Measurements from ENCODE around the gene NKX6-2.
"Not testable (repeated sequence)": the region's sequence is repeated elsewhere in the genome, so short reads cannot be mapped to it uniquely, and the experiment has no call there.

The NKX6-2 gene

DNA sequence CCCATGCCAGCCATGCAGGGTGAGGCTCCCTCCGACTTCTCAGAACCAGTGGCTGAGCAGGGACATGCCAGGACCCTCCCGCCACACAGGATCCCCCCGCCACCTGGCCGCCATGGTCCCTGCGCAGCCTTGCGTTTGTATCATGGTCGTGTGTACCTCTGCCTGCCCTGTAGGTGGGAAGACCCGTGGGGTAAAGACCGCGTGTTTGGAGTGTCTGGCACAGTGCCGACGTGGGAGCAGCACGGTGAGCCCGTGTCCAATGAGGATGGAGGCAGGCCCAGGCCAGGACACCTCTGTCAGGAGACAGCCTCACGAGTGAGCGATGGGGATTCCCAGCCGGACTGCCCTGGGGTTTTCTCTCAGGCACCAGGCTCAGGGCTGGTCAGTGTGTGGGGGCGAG, 31.9 kb downstream of the NKX6-2 start:
- DNase-seq (ENCODE audit: low read depth) = no peak

GRCh38 chr10:132753596-132753995, 32.4 kb downstream of the NKX6-2 start:
- DNase-seq (ENCODE audit: low read depth) = no peak

DNA sequence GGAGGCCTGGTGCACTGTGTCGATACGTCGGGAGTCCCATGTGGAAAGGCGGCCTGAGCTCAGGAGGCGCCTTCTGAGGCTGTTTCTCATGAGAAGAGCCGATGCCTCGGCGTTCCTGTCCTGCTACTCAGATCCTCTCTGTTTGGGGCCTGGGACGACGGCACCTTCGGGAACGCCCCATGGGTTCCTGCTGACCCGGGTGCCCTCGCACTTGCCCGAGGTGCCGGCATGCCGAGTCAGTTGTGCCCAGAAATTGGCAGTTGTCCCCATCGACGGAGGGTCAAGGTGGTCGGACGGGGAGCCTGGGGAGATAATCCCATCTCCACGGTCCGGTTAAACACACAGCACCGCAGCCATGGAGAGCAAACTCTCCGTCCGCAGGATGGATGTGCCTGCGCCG, 33.0 kb downstream of the NKX6-2 start:
- no peak for DNase-seq (ENCODE audit: low read depth)

GRCh38 chr10:132752378-132752777, 33.6 kb downstream of the NKX6-2 start:
- no peak for DNase-seq (ENCODE audit: low read depth)

- DNase-seq (ENCODE audit: low read depth) = no peak
These were observed 35.0 kb downstream of the NKX6-2 start for GRCh38 chr10:132750936-132751335.

GRCh38 chr10:132749371-132749795, 36.6 kb downstream of the NKX6-2 start:
- no peak for DNase-seq (ENCODE audit: low read depth)

GRCh38 chr10:132748545-132749370, 37.2 kb downstream of the NKX6-2 start:
- DNase-seq (ENCODE audit: low read depth) = no peak

GRCh38 chr10:132748135-132748534, 37.8 kb downstream of the NKX6-2 start:
- DNase-seq (ENCODE audit: low read depth) = no peak

GRCh38 chr10:132746801-132747625, 38.9 kb downstream of the NKX6-2 start:
- no peak for DNase-seq (ENCODE audit: low read depth)

DNA sequence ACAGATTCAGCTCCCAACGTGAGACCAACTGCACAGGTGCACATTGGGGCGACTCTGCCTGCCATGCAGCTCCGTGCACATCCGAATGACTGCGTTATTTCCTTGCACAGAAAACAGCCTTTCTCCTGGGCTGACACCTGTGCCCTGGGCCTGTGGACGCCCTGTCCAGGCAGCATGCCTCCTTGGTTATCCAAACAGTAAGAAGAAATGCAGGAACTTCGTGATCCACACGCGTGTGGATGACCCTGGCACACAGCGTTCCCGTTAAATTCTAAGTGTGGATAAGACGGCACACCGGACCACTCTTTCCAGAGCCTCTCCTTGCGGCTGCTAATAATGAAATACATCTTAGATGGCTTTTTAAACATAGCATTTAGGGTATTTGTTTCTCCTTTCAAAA, 39.6 kb downstream of the NKX6-2 start:
- no peak for DNase-seq (ENCODE audit: low read depth)

- no peak for DNase-seq (ENCODE audit: low read depth)
These were observed 40.0 kb downstream of the NKX6-2 start for GRCh38 chr10:132745971-132746370.

DNA sequence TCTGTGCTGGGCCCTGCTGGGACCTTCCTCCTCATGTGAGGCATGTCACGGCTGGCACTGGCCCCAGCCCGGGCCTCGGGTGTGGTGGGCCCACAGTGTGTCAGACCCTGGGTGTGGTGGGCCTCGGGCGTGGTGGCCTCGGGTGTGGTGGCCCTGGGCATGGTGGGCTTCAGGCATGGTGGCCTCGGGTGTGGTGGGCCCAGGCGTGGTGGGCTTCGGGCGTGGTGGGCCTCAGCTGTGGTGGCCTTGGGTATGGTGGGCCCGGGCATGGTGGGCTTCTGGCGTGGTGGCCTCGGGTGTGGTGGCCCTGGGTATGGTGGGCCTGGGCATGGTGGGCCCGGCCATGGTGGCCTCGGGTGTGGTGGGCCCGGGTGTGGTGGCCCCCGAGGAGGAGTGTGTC, 40.4 kb downstream of the NKX6-2 start:
- no peak for DNase-seq (ENCODE audit: low read depth)

DNA sequence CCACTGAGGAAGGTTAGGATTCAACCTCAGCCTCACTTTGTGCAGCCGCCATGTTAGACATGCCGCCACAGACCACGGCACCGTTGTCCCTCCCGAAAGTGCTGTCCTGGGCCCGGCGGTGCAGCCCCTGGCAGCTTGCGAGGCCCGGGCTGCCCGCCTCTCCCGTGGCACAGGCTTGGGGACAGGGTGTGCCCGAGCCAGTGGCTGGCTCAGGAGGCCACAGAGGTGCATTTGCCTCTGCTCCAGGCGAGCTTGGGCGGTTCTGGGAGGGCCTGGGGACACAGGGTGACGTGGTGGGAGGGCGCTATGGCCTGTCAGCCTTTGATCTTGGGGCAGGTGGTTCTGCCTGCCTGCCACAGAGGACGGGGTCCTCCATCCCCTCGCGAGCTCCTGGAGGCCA, 41.1 kb downstream of the NKX6-2 start:
- no peak for DNase-seq (ENCODE audit: low read depth)

GRCh38 chr10:132743925-132744490, 41.9 kb downstream of the NKX6-2 start:
- no peak for DNase-seq (ENCODE audit: low read depth)

DNA sequence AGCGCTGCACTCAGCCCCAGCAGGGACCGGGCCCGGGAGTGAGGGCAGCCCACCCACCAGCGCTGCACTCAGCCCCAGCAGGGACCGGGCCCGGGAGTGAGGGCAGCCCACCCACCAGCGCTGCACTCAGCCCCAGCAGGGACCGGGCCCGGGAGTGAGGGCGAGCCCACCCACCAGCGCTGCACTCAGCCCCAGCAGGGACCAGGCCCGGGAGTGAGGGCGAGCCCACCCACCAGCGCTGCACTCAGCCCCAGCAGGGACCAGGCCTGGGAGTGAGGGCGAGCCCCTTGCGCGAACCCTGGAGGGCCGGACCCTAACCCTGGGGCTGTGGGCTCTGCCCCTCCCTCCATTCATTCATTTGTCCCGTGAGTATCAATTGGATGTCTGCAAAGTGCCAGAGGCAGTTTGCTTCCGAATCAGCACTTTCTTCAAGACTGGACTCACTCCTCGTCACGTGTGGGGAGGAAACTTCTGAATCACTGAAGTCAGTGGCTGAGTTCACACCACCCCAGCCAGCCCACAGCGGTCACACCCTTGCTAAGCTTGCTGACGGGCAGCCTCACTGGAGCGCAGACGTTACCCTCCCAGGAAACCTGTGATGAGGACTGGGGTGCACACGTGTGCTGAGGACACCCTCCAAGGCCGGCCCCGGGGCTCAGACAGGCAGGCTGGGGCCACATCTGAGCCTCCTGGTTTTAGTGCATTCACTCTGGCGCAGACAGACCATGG, 42.6 kb downstream of the NKX6-2 start:
- DNase-seq (ENCODE audit: low read depth) = not testable (repeated sequence)

- no peak for DNase-seq (ENCODE audit: low read depth)
These were observed 43.1 kb downstream of the NKX6-2 start for GRCh38 chr10:132742837-132743194.

GRCh38 chr10:132742167-132742836, 43.6 kb downstream of the NKX6-2 start:
- DNase-seq (ENCODE audit: low read depth) = no peak

DNA sequence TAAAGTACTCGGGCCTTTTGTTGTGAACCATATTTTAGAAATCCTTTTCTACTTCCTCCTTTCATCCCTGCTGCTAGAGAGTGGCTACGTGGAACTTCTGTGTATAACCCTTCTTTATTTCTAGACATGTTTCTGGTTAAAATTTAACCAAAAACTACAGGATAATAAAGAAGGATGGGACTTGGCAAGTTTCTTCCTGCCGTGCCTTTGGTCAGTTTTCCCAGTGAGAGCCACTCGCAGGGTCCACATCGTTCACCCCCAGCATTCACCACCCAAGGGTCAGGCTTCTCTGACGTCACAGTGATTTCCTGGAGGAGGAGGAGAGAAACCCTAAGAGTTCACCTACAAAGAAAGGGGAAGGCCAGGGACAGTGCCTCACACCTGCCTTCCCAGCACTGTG, 45.4 kb downstream of the NKX6-2 start:
- DNase-seq (ENCODE audit: low read depth) = no peak

- no peak for DNase-seq (ENCODE audit: low read depth)
These were observed 46.7 kb downstream of the NKX6-2 start for GRCh38 chr10:132739225-132739613.

GRCh38 chr10:132738454-132739224, 47.3 kb downstream of the NKX6-2 start:
- DNase-seq (ENCODE audit: low read depth) = no peak
